GM19025 (cell line): ENCODE data around the gene ARL6.
A peak's percentile ranks its signal among the peaks of the same experiment; 100 is the strongest.
"Not testable (repeated sequence)": the region's sequence is repeated elsewhere in the genome, so short reads cannot be mapped to it uniquely, and the experiment has no call there.

Experiments
- ATAC-seq: cut with Tn5 transposase; IDR thresholded peaks from one replicate; pipeline ENCODE4 v1.9.1; 2021; ENCODE audit warnings: mild to moderate bottlenecking, low read depth, moderate library complexity; ENCODE audit not compliant: unreplicated experiment

Gene ARL6

DNA sequence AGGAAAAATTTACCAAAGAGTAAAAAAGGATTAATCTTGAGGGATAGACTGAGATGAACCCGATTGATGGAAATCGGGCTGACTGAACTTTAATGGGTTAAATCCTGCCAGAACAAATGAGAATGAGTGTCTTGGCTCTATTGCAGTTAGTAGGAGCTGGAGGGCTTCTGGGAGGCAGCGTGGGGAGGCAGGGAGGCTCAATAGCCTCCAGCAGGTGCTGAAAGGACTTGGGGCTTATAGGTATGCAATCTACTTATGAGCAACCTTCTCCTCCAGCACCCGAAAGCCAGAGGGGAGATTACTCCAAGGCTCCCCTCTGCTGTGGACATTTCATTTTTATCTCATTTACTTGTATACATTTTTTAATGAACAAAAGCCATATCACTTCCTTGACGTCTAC is 56.2 kb downstream of the ARL6 start:
- no peak for ATAC-seq

DNA sequence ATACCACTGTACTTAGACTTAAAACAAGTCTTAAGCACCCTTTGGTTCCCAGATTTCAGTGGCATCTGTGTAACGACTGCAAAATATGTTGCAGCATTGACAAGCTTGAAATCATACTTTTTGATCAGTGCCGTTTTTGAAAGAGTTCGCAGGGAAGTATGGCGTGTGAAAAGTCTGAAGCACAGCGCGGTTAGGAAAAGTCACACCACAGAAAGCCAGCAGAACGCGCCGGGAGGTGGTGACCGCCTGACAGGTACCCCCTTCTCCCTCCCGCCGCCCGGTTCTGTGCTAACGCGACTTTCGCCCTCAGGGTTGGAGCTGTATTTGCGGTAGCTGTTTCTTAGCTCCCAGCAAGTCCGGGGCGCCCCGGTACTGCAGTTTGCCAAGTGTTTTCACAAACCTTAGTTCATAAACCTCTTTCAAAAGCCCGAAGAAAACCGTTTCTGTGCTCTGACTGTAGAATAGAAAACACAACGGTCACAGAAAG is 56.8 kb downstream of the ARL6 start:
- ATAC-seq: peak; percentile 35

- ATAC-seq: peak; percentile 99
Observed at GRCh38 chr3:97821774-97822358, 57.3 kb downstream of the ARL6 start, which contains the start of gene CRYBG3. CRYBG3 (plus strand) TSS chr3:97822011; CDS start chr3:97822207, 196 bp downstream.

GRCh38 chr3:97822359-97822775 is 57.8 kb downstream of the ARL6 start:
- ATAC-seq: peak; percentile 10

DNA sequence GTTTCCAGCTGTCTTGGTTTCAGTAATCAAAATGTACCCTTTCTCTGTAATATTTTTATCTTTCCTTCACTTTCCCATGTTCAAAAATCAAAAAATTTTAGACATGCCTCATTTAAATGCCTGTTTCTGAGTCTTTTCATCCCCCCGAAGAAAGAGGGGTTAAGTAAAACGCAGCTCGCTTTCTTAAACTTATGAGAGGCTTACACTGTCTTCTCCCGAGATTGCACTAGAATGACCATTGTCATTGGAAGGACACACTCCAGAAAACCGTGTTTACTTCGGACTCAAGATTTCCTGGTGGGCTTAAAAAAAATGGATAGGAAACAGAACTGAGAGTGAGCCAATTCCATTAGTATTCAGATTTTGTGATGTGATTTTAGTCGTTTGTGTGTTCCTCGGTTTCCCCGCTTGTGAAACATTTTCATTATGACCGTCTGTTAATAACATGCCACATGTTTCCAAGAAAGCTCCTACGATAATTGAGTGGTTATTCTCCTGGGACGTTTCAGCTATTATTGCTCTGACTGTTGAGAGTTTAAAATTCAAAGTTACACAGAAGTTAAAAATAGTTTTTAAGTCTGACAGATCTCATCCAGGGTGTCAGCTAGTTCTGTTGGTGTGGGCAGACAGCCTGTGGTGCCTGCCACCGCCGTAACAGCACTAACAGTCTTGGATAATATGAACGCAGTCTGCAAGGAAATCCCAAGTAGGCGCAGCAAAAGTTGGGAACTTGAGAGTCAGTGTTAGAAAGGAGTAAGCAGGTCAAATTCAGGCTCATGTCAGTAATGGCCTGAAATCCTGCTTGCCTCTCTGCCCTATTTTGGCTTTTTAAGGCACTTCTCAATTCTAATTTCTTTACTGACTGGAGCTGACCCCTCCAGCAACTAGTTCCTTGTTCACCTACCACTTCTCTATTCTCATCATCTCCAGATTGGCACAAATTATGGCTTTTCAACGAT is 58.8 kb downstream of the ARL6 start:
- ATAC-seq: no peak

- ATAC-seq: no peak
Observed at GRCh38 chr3:97825101-97825500, 60.5 kb downstream of the ARL6 start.

DNA sequence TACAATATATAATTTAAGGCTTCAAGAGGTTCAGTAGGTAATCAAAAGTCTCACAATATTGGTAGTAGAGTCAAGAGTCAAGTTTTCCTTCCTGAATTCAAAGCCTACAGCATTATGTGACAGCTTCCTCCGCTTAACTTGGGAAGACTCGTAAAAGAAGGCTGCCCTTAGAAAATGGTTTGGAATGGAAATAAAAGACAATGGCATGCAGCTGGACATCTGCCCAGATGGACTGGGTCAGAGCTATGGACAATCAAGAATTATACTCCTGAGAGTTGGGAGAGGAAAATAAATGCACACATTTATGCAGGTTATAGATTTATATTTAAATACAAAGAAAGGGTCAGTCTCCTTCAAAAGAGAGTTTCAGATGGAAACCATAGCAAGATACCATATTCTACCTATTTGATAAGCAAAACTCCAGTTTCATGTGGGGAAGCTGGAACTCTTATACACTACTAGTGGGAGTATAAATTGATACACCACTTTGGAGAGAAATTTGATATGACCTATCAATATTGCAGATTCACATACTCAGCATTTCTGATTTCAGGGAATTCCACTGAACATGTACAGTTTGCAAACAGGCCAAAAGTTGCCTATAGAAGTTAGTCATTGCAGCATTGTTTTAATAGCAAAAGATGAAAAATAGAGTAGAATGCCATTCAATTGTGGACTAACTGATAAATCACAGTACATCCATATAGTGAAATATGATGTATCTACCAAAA is 63.3 kb downstream of the ARL6 start:
- ATAC-seq: no peak

DNA sequence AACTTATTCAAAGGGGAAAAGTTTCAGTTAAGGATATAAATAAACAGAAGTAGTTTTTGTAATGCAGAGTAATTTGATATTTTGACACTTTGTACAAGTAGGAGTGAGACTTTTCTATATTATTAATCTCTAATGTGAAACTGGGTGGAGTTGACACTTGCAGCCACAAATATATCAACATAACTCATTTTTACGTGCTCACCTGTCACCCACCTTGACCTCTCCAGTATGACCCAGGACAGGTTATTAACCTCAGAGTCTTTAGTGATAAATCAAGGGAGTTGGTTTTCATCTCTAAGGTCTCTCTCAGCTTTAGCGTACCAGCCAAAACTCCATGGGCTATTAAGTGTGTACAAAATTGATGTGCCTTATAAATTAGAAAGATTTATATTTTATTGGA is 64.6 kb downstream of the ARL6 start:
- no peak for ATAC-seq

- ATAC-seq: no peak
Observed at GRCh38 chr3:97830638-97831037, 66.1 kb downstream of the ARL6 start.

DNA sequence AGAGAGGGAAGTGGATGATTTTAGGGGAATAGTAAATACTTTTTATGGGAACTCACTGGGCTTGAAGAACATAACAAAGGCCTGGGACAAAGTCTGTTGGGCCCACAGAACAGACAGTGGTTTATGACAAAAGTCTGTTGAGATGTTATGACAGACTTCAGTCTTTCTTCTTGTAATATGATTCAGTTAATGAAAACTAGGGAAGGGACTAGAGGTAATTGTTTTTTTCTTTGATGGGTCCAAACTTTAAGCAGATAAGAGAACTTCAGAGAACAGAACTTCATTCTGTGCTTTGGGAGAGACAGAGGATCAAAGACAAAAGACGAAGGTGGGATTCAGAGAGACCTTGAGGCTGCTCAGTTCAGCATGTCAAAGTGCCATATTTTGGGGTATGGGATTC is 66.6 kb downstream of the ARL6 start:
- no peak for ATAC-seq

GRCh38 chr3:97833184-97833583 is 68.6 kb downstream of the ARL6 start:
- not testable (repeated sequence) for ATAC-seq

DNA sequence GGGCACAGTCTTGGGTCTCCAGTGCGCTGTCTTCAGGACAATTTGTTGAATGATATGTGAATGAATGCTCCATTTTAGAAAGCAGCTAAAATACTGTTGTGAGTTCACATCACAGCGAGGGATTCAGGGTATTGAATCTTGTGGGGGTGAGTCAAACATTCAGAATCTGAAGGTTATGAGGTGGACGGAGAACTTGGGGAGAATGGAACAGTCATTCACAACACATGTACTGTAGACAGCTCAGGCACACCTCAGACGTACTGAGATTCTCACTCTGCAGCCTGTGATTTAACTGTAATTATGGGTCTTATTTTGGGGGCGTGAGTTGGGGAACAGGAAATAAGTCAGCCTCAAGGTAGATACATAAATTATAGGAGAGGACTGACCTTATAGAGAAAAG is 71.2 kb downstream of the ARL6 start:
- no peak for ATAC-seq

DNA sequence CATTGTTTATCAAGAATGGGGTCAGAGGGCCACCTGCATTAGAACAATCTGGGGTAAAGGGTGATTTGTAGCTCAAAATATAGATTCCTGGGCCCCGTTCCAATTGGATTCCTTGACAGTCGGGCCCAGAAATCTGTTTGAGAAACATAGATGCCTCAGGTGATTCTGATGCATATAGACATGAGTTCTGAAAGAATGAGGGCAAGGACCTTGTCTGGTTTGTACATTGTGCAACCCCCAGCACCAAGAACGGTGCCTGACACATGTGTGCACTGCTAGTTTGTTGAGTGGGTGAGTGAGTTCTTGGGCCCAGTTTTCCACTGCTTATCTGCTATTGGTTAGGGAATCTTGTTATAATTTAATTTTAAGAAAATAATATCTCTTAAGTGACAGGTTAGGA is 73.8 kb downstream of the ARL6 start:
- no peak for ATAC-seq

- no peak for ATAC-seq
Observed at GRCh38 chr3:97839944-97840343, 75.4 kb downstream of the ARL6 start.

- ATAC-seq: no peak
Observed at GRCh38 chr3:97841304-97841703, 76.7 kb downstream of the ARL6 start.

DNA sequence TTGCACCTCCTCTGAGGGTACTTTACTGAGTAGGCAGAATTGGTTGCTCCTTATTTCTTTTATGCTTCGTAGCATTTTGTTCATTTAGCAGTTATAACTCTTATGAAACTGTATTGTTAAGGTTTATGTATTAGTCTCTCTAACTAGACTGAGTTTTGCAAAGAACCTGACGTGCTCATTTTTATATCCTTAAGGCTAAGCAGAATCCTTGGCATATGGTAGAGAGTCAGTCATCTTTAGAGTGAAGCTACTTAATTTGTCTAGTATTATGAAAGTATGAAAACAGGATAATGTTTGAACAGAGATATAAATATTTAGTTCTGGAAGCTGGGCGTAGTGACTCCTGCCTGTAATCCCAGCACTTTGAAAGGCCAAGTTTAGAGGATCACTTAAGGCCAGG is 77.4 kb downstream of the ARL6 start:
- ATAC-seq: no peak

GRCh38 chr3:97848779-97849178 is 84.2 kb downstream of the ARL6 start:
- no peak for ATAC-seq
